LNCAP (cell line): Measurements from ENCODE around the gene PRKAR1B.

Source experiments
- TF ChIP-seq, protein P1 (sequence below): fragments of 450-650 bp; IDR thresholded peaks from 2 replicates; pipeline ENCODE4 v1.5.1; 2017; ENCODE audit warnings: mild to moderate bottlenecking

PRKAR1B gene

DNA sequence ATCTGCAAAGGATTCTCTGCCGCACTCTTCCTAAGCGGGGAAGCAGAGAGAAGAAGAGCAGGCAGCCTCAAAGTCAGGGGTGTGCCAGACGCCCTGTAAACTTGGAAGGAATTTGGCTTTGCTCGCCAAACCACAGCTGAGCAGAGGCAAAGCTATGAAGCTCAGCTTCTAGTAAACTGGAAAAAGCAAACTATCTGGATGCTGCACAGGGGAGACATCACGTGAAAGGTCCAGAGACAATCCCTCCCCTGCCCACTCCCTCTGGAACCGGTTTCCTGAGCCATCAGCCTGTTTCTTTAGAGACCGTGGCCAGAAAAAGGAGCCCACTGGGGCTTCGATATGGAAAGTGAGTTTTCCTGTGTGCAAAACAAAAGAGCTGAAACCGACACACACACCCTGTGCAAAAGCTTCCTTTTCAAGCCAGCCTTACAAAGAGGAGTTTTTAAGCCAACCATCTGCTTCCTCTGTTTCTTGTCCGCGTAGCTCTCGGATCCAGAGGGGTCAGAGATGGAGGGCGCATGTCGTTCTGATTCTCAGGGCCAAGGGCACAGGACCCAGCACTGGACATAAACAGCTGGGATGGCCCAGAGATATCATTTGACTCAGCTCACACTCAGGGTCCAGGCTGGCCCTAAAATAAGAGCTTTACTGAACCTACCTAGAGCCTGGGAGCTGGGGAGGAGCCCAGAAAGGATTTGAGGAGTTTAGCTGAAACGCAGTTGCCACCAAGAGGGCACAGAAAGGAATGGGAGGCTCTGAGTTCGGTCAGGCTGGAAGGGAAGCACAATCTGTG is 58.7 kb downstream of the PRKAR1B start:
- TF ChIP-seq, protein P1, sequence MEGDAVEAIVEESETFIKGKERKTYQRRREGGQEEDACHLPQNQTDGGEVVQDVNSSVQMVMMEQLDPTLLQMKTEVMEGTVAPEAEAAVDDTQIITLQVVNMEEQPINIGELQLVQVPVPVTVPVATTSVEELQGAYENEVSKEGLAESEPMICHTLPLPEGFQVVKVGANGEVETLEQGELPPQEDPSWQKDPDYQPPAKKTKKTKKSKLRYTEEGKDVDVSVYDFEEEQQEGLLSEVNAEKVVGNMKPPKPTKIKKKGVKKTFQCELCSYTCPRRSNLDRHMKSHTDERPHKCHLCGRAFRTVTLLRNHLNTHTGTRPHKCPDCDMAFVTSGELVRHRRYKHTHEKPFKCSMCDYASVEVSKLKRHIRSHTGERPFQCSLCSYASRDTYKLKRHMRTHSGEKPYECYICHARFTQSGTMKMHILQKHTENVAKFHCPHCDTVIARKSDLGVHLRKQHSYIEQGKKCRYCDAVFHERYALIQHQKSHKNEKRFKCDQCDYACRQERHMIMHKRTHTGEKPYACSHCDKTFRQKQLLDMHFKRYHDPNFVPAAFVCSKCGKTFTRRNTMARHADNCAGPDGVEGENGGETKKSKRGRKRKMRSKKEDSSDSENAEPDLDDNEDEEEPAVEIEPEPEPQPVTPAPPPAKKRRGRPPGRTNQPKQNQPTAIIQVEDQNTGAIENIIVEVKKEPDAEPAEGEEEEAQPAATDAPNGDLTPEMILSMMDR: no peak

DNA sequence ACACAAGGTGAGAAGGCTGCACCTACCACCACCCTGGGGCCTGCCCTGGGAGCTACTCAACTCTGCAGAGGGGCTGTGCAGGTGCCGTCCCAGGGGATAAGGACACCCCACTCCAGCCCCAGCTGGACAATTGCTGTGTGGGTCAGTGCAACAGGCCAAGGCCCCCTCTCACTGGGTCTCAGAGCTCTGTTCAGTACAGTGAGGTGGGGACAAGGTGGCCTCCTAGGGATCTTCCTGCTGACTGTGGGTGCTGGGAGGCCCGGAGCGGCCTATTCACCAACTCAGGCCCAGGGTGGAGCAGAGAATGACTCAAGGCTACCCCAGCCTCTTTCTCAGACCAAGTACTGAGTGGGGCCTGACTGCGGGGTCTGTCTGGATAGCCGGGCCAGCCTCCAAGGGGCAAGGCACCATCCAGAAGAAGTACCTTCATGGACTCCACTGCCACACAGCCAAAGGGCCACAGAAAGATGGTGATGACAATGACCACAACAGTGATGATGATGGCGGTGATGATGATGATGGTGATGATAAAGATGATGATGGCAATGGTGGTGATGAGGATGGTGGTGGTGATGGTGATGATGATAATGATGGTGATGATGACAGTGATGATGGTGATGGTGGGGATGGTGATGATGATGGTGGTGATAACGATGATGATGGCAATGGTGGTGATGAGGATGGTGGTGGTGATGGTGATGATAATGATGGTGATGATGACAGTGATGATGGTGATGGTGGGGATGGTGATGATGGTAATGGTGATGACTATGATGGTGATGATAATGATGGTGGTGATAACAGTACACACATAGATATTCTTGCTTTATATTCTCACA is 60.4 kb downstream of the PRKAR1B start:
- TF ChIP-seq, protein P1: no peak

DNA sequence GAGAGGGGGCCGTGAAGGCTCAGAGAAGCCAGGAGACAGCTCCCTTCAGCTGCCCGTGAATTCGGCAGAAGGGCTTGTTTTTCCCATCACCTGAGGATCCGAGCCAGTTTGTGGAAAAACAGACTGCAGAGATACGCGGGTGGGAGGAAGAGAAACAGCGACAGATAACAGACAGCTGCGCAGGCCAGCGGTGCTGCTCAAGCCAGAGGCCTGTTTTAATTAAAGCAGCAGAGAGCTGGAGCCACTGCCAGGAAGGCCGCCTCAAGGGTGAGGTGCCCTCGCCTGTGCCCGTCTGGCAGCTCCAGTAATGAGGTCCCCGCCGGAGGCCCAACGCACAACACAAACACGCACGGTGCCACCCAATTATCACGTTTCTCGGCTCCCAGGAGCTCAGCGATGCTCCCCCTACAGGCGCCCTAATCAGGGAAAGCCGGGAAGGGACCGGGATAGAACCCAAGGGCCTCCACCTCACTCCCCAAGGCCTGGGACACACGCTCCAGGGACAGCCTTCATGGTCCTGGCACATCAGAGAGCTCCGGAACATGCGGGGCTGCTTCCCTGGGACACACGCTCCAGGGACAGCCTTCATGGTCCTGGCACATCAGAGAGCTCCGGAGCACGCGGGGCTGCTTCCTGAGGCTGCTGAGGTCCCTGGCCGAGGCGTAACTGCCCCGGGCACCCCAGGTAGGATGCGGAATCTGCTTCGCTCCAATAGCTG is 61.2 kb downstream of the PRKAR1B start:
- TF ChIP-seq, protein P1: no peak

DNA sequence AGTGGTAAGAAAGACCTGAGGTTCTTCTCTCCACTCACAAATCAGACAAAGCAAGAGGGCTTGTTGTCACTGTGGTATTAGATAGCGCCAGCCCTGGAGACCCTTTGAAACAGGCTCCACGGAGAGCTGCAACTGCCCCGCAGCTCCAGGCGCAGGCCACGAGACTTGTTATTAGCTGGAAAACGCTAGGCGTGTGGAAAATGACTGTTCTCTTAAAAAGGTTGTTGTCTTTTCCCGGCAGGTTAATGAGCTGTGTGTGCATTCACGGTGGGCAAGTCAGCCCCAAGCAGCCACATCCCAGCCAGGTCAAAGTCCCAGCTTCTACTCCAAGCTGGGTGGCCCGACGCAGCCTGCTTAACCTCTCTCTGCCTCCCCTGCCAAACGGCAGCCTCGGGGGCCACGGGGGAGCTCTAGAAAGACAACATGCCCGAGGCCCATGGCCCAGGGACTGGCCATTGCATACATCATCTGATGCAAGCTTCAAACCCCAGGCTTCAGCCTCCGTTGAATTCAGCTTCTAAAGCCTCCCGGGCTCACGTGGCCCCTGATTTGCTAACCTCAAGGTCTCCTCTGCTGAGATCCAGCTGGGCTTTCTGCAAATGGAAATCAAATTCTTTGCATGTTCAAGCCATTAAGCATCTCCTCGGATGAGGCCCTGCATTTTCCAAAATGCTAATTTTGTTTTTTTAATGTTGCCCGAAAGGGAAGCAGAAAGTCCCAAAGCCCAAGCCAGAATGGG is 61.9 kb downstream of the PRKAR1B start:
- TF ChIP-seq, protein P1: no peak

DNA sequence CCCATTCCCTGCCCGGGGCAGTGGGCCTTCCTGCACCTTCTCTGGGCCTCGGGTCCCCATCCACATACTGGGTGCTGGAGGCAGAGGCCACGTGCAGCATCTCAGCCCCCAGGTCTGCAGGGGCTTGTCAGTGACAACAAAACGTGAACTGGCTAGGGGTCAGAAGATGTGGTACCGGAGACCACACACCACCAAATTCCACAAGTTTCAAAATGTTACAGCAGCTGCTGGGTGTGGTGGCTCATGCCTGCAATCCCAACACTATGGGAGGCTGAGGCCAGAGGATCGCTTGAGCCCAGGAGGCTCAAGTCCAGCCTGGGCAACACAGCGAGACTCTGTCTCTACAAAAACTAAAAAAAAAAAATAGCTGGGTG is 62.7 kb downstream of the PRKAR1B start:
- TF ChIP-seq, protein P1: no peak

DNA sequence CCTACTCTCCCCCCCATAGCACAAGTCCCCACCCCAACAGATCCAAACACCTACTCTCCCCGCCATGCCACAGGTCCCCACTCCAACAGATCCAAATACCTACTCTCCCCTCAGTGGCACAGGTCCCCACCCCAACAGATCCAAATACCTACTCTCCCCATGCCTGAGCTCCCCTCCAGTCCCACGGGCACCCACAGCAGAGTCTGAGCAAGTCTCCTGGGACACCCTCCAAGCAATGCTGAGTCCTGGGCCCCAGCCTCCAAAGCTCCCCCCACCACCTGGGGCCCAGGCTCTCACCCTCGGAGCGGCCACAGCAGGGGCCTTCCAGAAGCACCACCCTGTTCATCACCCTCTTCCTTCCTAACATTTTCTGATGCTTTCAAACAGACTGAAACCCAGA is 64.5 kb downstream of the PRKAR1B start:
- TF ChIP-seq, protein P1: no peak

DNA sequence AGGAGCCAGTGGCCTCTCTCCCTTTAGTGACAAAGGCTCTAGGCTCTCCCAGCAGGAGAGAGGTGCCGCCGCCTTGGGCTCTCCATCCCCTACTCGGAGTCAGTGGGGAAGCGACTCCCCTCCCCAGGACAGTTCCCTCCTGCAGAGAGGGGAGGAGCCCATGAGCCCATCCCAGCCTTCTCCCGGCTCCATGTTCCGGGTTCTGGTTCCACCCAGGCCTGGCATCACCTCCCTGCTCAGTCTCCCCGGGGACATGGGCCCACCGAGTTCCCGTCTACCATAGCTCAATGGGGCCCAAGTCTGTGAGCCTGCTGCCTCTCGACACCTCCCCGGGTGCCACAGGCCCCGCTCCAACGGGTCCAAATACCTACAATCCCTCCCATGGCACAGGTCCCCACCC is 67.1 kb downstream of the PRKAR1B start:
- TF ChIP-seq, protein P1: no peak
